BJ (cell line): ENCODE measurements around the gene HBEGF. TPM values are rescaled to one million over a fixed set of nuclear protein-coding genes. Genes with fewer than 3 reads are reported as not detected.

Experiments used
- CTCF ChIA-PET: fragments of 350-600 bp; formaldehyde crosslinking; extraction: SDS; loops from one replicate; lab custom pipeline; 2021; ENCODE audit warnings: antibody characterized with exemption, inconsistent platforms; lab: Yijun Ruan, JAX
- POLR2A ChIA-PET: fragments of 300-600 bp; sonication (Branson Sonifier 250); formaldehyde crosslinking; extraction: SDS; loops from one replicate; lab custom pipeline; 2021; ENCODE audit warnings: antibody characterized with exemption; lab: Charles Lee
- DNase-seq: peaks from one replicate; pipeline ENCODE4 v3.0.0-alpha.2; 2011; ENCODE audit warnings: low read depth
- H3K27me3 ChIP-seq: 2 replicates; pipeline ENCODE4 v1.6.0; 2011; ENCODE audit warnings: low read length; ENCODE audit not compliant: control insufficient read depth, insufficient read depth
- H3K36me3 ChIP-seq: 2 replicates; pipeline ENCODE4 v1.5.1; 2011; ENCODE audit warnings: low read length; ENCODE audit not compliant: control insufficient read depth, insufficient read depth
- H3K4me3 ChIP-seq: 2 replicates; pipeline ENCODE4 v1.5.1; 2011; ENCODE audit warnings: low read depth, mild to moderate bottlenecking, control low read depth, low read length
- polyA plus RNA-seq: library from polyadenylated mRNA; depleted of rRNA; stranded (reverse); fragments of >200 nt; gene quantifications from 2 replicates; pipeline ENCODE4 v1.2.3, GENCODE V29; 2011; rRNA removed
- TF ChIP-seq, protein P1 (sequence below): IDR thresholded peaks from 2 replicates; pipeline ENCODE4 v1.5.1; 2011; ENCODE audit warnings: low read depth, mild to moderate bottlenecking, control low read depth, inconsistent platforms, low read length, moderate library complexity; ENCODE audit not compliant: insufficient read depth

Gene HBEGF
- polyA plus RNA-seq, 1 experiment: 3.1 TPM

GRCh38 chr5:140292212-140293036, 54.0 kb downstream of the HBEGF start:
- ChIA-PET POLR2A (no interaction called here), CTCF (no interaction called here)
- TF ChIP-seq, protein P1, sequence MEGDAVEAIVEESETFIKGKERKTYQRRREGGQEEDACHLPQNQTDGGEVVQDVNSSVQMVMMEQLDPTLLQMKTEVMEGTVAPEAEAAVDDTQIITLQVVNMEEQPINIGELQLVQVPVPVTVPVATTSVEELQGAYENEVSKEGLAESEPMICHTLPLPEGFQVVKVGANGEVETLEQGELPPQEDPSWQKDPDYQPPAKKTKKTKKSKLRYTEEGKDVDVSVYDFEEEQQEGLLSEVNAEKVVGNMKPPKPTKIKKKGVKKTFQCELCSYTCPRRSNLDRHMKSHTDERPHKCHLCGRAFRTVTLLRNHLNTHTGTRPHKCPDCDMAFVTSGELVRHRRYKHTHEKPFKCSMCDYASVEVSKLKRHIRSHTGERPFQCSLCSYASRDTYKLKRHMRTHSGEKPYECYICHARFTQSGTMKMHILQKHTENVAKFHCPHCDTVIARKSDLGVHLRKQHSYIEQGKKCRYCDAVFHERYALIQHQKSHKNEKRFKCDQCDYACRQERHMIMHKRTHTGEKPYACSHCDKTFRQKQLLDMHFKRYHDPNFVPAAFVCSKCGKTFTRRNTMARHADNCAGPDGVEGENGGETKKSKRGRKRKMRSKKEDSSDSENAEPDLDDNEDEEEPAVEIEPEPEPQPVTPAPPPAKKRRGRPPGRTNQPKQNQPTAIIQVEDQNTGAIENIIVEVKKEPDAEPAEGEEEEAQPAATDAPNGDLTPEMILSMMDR: no peak
- Histone ChIP-seq H3K4me3 (no peak overlapping the region), H3K27me3 (no peaks in the 10 kb centered on the region), H3K36me3 (no peaks in the 10 kb centered on the region)
- DNase-seq: no peak

GRCh38 chr5:140287801-140288521, 58.4 kb downstream of the HBEGF start:
- ChIA-PET POLR2A (no interaction called here), CTCF (interaction anchor here (1.5 kb wide), 1 partner anchor 58 kb away, joined by 4 read pairs; the partner anchor contains the start of gene HBEGF)
- H3K4me3 ChIP-seq: no peak overlapping the region
- H3K36me3 ChIP-seq: no peaks in the 10 kb centered on the region
- no peaks in the 10 kb centered on the region for H3K27me3 ChIP-seq
- TF ChIP-seq, protein P1: no peak
- no peak for DNase-seq

GRCh38 chr5:140286424-140286823, 60.0 kb downstream of the HBEGF start:
- Histone ChIP-seq H3K4me3 (no peak overlapping the region), H3K27me3 (no peaks in the 10 kb centered on the region), H3K36me3 (no peaks in the 10 kb centered on the region)
- TF ChIP-seq, protein P1: no peak
- no peak for DNase-seq
- CTCF ChIA-PET: no interaction called here
- POLR2A ChIA-PET: no interaction called here

- Histone ChIP-seq H3K4me3 (no peak overlapping the region), H3K27me3 (no peaks in the 10 kb centered on the region), H3K36me3 (no peaks in the 10 kb centered on the region)
- DNase-seq: no peak
- ChIA-PET POLR2A (no interaction called here), CTCF (interaction anchor here (1.4 kb wide), 1 partner anchor 40 kb away, joined by 3 read pairs; no protein-coding TSS in a partner anchor)
- TF ChIP-seq, protein P1: no peak
Observed at GRCh38 chr5:140284013-140284412, 62.4 kb downstream of the HBEGF start.

Other genes starting within 250 kb of the HBEGF start
- gene PURA, start 232.5 kb downstream of the HBEGF start, polyA plus RNA-seq: 5.2 and 6.7 TPM in 2 replicates
- 1.5 and 3.8 TPM in 2 replicates for gene IGIP, start 220.7 kb downstream of the HBEGF start, polyA plus RNA-seq
- gene CYSTM1, start 171.4 kb downstream of the HBEGF start, polyA plus RNA-seq: 29.8 and 33.1 TPM in 2 replicates
- 97.7 and 114 TPM in 2 replicates for gene PFDN1, start 43.5 kb downstream of the HBEGF start, polyA plus RNA-seq
- not detected in 2 replicates for gene SLC4A9, start 13.6 kb upstream of the HBEGF start, polyA plus RNA-seq
- gene ANKHD1, start 55.2 kb upstream of the HBEGF start, polyA plus RNA-seq: 28.0 and 37.4 TPM in 2 replicates
- gene EIF4EBP3, start 201.1 kb upstream of the HBEGF start, polyA plus RNA-seq: 5.5 and 7.9 TPM in 2 replicates
- 46.2 and 51.1 TPM in 2 replicates for gene SRA1, start 210.9 kb upstream of the HBEGF start, polyA plus RNA-seq
- gene APBB3, start 218.0 kb upstream of the HBEGF start, polyA plus RNA-seq: 15.2 and 24.3 TPM in 2 replicates
- 70.2 and 101 TPM in 2 replicates for gene SLC35A4, start 218.2 kb upstream of the HBEGF start, polyA plus RNA-seq